Osteoblast (primary cell): ENCODE data around the gene BRF1. TPM values are rescaled to one million over a fixed set of nuclear protein-coding genes. Genes with fewer than 3 reads are reported as not detected.

Experiments
- DNase-seq: peaks from one replicate; pipeline ENCODE4 v3.0.0; 2011; ENCODE audit warnings: low spot score, mixed read lengths; ENCODE audit not compliant: insufficient read length; ENCODE audit errors: missing footprints
- H2AFZ ChIP-seq: 2 replicates; pipeline ENCODE4 v1.6.0; 2011; ENCODE audit warnings: mild to moderate bottlenecking, low read length
- H3K27ac ChIP-seq: 2 replicates; pipeline ENCODE4 v1.5.1; 2011; ENCODE audit warnings: mild to moderate bottlenecking, low read depth, low read length, moderate library complexity
- H3K27me3 ChIP-seq: 2 replicates; pipeline ENCODE4 v1.6.0; 2012; ENCODE audit warnings: mild to moderate bottlenecking, control low read depth, inconsistent platforms, low read length, moderate library complexity; ENCODE audit not compliant: insufficient read depth
- H3K36me3 ChIP-seq: 2 replicates; pipeline ENCODE4 v1.5.1; 2011; ENCODE audit warnings: mild to moderate bottlenecking, low read length, control low read depth, moderate library complexity; ENCODE audit not compliant: insufficient read depth
- H3K4me1 ChIP-seq: 2 replicates; pipeline ENCODE4 v1.5.1; 2011; ENCODE audit warnings: mild to moderate bottlenecking, low read length, control low read depth, moderate library complexity; ENCODE audit not compliant: insufficient read depth
- H3K4me2 ChIP-seq: 2 replicates; pipeline ENCODE4 v1.6.0; 2011; ENCODE audit warnings: mild to moderate bottlenecking, low read length; ENCODE audit not compliant: insufficient read depth
- H3K4me3 ChIP-seq: fragments of 200-600 bp; sonication (generic); 3 replicates; pipeline ENCODE4 v1.5.1; 2012; ENCODE audit warnings: mild to moderate bottlenecking, low read length, inconsistent platforms; ENCODE audit not compliant: insufficient read depth
- H3K79me2 ChIP-seq: 2 replicates; pipeline ENCODE4 v1.6.0; 2012; ENCODE audit warnings: mild to moderate bottlenecking, low read length, control low read depth, inconsistent platforms; ENCODE audit not compliant: insufficient read depth
- H3K9me3 ChIP-seq: 2 replicates; pipeline ENCODE4 v1.5.1; 2011; ENCODE audit warnings: low read depth, low read length, control low read depth
- H4K20me1 ChIP-seq: 2 replicates; pipeline ENCODE4 v1.6.0; 2012; ENCODE audit warnings: mild to moderate bottlenecking, low read length, control low read depth; ENCODE audit not compliant: insufficient read depth
- CTCF ChIP-seq: IDR thresholded peaks from 2 replicates; pipeline ENCODE4 v1.5.1; 2011; ENCODE audit warnings: mild to moderate bottlenecking, low read depth, low read length, moderate library complexity; ENCODE audit errors: extremely low read depth
- total RNA-seq: library from RNA; depleted of rRNA; stranded (reverse); fragments of >200 nt; gene quantifications from 2 replicates; pipeline ENCODE4 v1.2.3, GENCODE V29; 2012

Gene BRF1
- total RNA-seq, 1 donor, result 34.4 TPM

GRCh38 chr14:105333613-105334364, 33.0 kb upstream of the BRF1 start:
- H3K4me3 ChIP-seq, result no peak overlapping the region
- no peaks in the 10 kb centered on the region for H3K9me3 ChIP-seq
- no peak for TF ChIP-seq CTCF
- H4K20me1 ChIP-seq, result peaks cover 30% of the 10 kb centered on the region
- no peak overlapping the region for H2AFZ ChIP-seq
- no peak overlapping the region for H3K4me2 ChIP-seq
- no peak overlapping the region for H3K27ac ChIP-seq
- peaks cover 9% of the 10 kb centered on the region for H3K4me1 ChIP-seq
- no peak for DNase-seq
- H3K36me3 ChIP-seq, result no peaks in the 10 kb centered on the region
- peaks cover 97% of the 10 kb centered on the region for H3K79me2 ChIP-seq
- H3K27me3 ChIP-seq, result no peaks in the 10 kb centered on the region

- no peaks in the 10 kb centered on the region for H3K9me3 ChIP-seq
- H3K79me2 ChIP-seq, result peaks cover 97% of the 10 kb centered on the region
- no peak overlapping the region for H3K4me2 ChIP-seq
- H2AFZ ChIP-seq, result no peak overlapping the region
- no peaks in the 10 kb centered on the region for H3K36me3 ChIP-seq
- peaks cover 9% of the 10 kb centered on the region for H3K4me1 ChIP-seq
- no peak for TF ChIP-seq CTCF
- no peak overlapping the region for H3K4me3 ChIP-seq
- H3K27me3 ChIP-seq, result no peaks in the 10 kb centered on the region
- H4K20me1 ChIP-seq, result peaks cover 24% of the 10 kb centered on the region
- no peak overlapping the region for H3K27ac ChIP-seq
- DNase-seq, result no peak
These were observed 32.3 kb upstream of the BRF1 start for GRCh38 chr14:105333020-105333490.

DNA sequence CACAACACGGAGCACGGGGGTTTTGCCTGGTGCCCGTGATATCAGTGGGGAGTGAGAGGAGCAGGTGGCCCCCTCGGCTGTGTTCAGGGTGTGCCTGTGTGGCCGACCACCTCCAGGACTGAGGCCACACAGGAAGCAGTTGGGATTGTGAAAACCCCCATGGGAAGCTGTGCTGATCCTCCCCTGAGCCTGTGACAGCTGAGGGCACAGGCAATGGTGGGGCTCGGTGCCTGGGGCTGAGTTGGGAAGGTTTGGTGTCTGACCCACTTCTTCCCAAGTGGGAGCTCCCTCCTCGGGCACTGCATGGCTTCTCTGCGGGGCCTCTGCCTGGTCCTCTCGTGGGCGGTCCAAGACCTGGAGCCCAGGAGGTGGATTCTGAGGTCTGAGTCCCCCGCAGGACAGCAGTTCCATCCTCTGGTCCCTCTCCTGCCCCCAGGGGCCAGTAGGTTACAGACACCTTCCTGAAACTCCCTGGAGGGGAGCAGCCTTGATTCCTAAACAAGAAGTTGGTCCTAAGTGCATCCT, 31.6 kb upstream of the BRF1 start:
- TF ChIP-seq CTCF, result no peak
- H3K27ac ChIP-seq, result no peak overlapping the region
- H3K4me1 ChIP-seq, result peaks cover 9% of the 10 kb centered on the region

GRCh38 chr14:105331575-105332349, 31.0 kb upstream of the BRF1 start:
- DNase-seq, result peak; percentile 73
- no peak for TF ChIP-seq CTCF
- H3K9me3 ChIP-seq, result no peaks in the 10 kb centered on the region
- no peak overlapping the region for H3K4me3 ChIP-seq
- peaks cover 96% of the 10 kb centered on the region for H3K79me2 ChIP-seq
- H3K4me2 ChIP-seq, result no peak overlapping the region
- peaks cover 14% of the 10 kb centered on the region for H4K20me1 ChIP-seq
- no peaks in the 10 kb centered on the region for H3K36me3 ChIP-seq
- peaks cover 9% of the 10 kb centered on the region for H3K4me1 ChIP-seq
- H3K27me3 ChIP-seq, result no peaks in the 10 kb centered on the region
- no peak overlapping the region for H2AFZ ChIP-seq
- no peak overlapping the region for H3K27ac ChIP-seq

More for the DNA sequence above, 31.6 kb upstream of the BRF1 start:
- Histone ChIP-seq H3K27me3 (no peaks in the 10 kb centered on the region), H3K4me2 (no peak overlapping the region), H3K79me2 (peaks cover 96% of the 10 kb centered on the region), H4K20me1 (peaks cover 20% of the 10 kb centered on the region), H3K9me3 (no peaks in the 10 kb centered on the region), H2AFZ (no peak overlapping the region), H3K4me3 (no peak overlapping the region), H3K36me3 (no peaks in the 10 kb centered on the region)
- no peak for DNase-seq
